NCI-H146 treated with DMSO at 0.1 percent for 48 hours (cell line): Measurements from ENCODE around the gene TMEM33.

ENCODE experiments used
- DNase-seq: peaks from one replicate; lab custom pipeline; 2025; ENCODE audit not compliant: unreplicated experiment; lab: John Stamatoyannopoulos, UW

Gene TMEM33

GRCh38 chr4:41994461-41994985, 59.3 kb downstream of the TMEM33 start:
- DNase-seq = no peak

DNA sequence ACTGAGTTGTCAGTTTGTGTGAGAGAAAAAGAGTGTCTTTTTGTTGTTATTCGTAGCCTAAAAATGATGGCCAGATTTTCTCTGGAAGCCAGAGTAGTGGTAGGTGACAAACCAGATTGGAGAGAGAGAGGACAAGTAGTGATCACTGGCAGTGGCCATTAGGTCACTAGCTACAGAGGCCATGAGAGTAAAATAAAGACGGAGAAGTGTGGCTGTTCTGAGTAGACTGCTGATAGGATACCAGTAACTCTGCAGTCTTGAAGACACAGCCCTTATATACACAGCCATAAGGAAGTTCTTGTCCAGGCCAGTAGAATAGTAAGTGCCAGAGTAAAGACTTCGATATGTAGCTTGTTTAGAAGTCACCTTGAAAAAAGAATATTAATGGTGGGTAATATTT, 62.8 kb downstream of the TMEM33 start:
- DNase-seq = no peak

DNA sequence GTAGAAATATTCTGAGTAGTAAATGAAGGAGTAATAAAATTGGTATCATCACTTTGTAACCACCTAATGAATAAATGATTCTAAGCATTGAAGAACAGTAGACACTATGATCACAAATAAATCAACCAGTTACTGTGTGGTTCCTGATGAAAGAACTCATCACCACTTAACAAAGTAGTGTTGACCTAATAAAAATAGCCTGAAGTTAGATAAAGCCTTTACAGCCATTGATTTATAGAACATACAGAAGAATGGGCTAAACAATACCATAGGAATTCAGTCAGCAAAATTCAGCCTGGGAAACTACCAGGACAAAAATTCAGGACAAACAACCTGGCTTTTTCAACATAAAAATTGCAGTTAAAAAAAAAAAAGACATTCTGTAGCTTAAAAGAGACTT, 64.1 kb downstream of the TMEM33 start:
- DNase-seq = no peak

GRCh38 chr4:42008011-42008786, 73.0 kb downstream of the TMEM33 start:
- no peak for DNase-seq
